Spinal cord (tissue), 10 donors: Measurements from ENCODE around the gene NXPE3. TPM values are rescaled to one million over a fixed set of nuclear protein-coding genes. Genes with fewer than 3 reads are reported as not detected.

Source experiments
- DNase-seq, 6 donors: peaks; one replicate each; pipeline versions ENCODE4 v3.0.0 to v3.0.0-alpha.2; 2013 to 2015; ENCODE audit warnings: low spot score in 6 of 6, low read depth in 4 of 6
- H3K27ac ChIP-seq: one replicate; pipeline ENCODE4 v1.5.1; 2013; ENCODE audit warnings: low read depth, low read length, control low read depth
- H3K27me3 ChIP-seq: one replicate; pipeline ENCODE4 v1.6.1; 2013; ENCODE audit warnings: low read length; ENCODE audit not compliant: control insufficient read depth, insufficient read depth
- H3K36me3 ChIP-seq: one replicate; pipeline ENCODE4 v1.6.1; 2013; ENCODE audit warnings: low read length; ENCODE audit not compliant: control insufficient read depth, insufficient read depth
- H3K4me1 ChIP-seq: one replicate; pipeline ENCODE4 v1.6.1; 2013; ENCODE audit warnings: low read length; ENCODE audit not compliant: control insufficient read depth, insufficient read depth
- H3K4me3 ChIP-seq: one replicate; pipeline ENCODE4 v1.5.1; 2013; ENCODE audit warnings: low read depth, low read length, control low read depth
- H3K9me3 ChIP-seq: one replicate; pipeline ENCODE4 v1.6.1; 2013; ENCODE audit warnings: low read length; ENCODE audit not compliant: control insufficient read depth, insufficient read depth
- WGBS: methylation state at CpG from one replicate; pipeline ENCODE4 v1.1.5; 2013; ENCODE audit warnings: missing lambda C conversion rate; ENCODE audit not compliant: insufficient coverage; 5-methylcytosine and 5-hydroxymethylcytosine counted together
- polyA plus RNA-seq, 2 donors: library from polyadenylated mRNA; unstranded; fragments of 120-200 nt; gene quantifications; one replicate each; pipeline ENCODE4 v1.2.1, GENCODE V29; 2013; ENCODE audit not compliant: insufficient read length in 2 of 2
- total RNA-seq, 2 donors: library from RNA; depleted of rRNA in 1 of 2; stranded (reverse); fragments of 120-200 nt in 1 of 2; fragments of >200 nt in 1 of 2; gene quantifications; one replicate each; pipeline versions ENCODE4 v1.2.3 to v1.2.4, GENCODE V29; 2013 to 2014
- donor health status: healthy.

NXPE3 gene
- total and polyA plus RNA-seq, 4 donors = 8.9 to 23.0 (median 20.3) TPM

DNA sequence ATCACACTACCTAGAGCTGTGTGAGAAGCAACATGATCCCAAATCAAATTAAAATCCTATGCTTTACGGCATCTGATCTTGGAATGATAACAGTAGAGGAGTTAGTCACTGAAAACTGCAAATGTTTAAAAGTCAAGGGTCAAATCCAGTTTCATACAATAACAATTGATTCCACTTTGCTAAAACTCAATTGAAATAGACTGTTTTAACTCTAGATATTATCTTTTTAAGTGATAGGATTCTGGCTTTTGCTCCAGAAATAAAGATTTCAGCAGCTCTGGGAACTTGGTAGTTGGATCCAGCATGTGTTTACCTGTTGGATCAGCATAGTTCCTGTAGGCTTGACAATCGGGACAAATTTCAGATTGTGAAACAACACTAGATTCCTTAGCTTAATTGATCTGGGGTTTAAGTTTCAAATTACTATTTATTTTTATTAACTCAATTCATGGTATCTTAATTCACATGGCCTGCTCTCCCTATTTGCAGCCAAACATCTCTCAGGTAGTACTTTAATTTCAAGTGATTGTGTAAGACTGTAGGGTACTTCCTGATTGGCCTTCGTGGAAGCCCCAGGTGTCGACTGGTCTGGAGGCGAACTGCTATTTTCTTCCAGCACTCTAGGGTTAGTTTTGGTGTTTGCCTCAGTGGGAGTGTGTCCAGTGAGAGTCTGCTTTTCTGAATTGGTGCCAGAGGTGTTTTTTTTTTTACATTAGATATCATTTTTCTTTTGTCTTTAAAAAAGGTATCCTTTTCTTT, 86.9 kb downstream of the NXPE3 start:
- Histone ChIP-seq H3K27me3 (no peaks in the 10 kb centered on the region), H3K4me3 (no peak overlapping the region), H3K27ac (no peak overlapping the region), H3K4me1 (no peaks in the 10 kb centered on the region), H3K9me3 (no peaks in the 10 kb centered on the region), H3K36me3 (no peaks in the 10 kb centered on the region)
- no peak for DNase-seq
- no CpG with 5 or more reads among the region's 5 CpGs for WGBS

GRCh38 chr3:101867511-101867910, 88.5 kb downstream of the NXPE3 start:
- Histone ChIP-seq H3K27me3 (no peaks in the 10 kb centered on the region), H3K4me1 (no peaks in the 10 kb centered on the region), H3K4me3 (no peak overlapping the region), H3K27ac (no peak overlapping the region), H3K9me3 (no peaks in the 10 kb centered on the region), H3K36me3 (no peaks in the 10 kb centered on the region)
- DNase-seq = no peak

DNA sequence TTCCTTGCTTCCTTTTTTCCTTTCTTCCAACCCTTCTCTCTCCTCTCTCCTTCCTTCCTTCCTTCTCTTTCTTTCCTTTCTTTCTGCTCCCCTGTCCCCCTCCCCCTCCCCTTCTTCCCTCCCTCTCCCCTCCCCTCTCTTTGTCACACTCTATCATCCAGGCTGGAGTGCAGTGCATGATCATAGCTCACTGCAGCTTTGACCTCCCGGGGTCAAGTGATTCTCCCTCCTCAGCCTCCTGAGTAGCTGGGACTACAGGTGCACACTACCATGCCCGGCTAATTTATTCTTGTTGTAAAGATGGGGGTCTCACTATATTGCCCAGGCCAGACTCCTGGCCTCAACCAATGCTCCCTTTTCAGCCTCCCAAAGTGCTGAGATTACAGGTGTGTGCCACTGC, 89.0 kb downstream of the NXPE3 start:
- Histone ChIP-seq H3K36me3 (no peaks in the 10 kb centered on the region), H3K9me3 (no peaks in the 10 kb centered on the region), H3K27me3 (no peaks in the 10 kb centered on the region), H3K4me3 (no peak overlapping the region), H3K4me1 (no peaks in the 10 kb centered on the region), H3K27ac (no peak overlapping the region)
- no peak for DNase-seq
- 100% methylated on average over 1 of the region's 2 CpGs for whole genome bisulfite sequencing

DNA sequence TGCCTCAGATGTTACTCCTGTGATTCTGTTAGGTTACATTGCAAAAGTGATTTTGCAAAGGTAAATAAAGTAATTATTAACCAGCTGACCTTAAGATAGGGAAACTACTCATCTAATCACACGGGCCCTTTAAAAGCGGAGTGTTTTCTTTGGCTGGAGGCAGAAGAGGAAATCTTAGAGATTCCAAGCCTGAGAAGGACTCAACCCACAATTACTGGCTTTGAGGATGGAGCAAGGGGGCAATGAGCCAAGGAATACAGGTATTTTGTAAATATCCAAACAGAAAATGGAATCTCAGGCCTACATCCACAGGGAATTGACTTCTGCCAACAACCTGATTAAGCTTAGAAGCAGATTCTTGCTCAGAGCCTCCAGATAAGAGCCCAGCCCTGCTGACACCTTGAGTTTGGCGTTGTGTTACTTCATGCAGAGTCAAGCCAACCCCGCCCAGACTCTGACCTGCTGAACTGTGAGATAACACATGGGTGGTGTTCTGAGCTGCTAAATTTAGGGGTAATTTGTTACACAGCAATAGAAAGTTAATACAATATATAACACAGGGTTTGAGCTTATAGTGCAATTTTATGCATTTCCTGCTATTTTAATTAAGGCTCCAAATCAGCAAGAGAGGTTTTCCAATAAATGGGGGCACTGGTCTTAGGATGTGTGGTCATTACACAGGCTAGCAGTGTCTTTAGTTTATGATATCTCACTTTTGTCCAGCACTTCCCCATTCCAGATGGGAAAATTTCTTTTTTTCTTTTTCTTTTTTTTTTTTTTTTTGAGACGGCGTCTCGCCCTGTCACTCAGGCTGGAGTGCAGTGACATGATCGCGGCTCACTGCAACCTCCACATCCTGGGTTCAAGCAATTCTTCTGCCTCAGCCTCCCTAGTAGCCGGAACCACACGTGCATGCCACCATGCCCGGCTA, 89.8 kb downstream of the NXPE3 start:
- H3K9me3 ChIP-seq = no peaks in the 10 kb centered on the region
- H3K36me3 ChIP-seq = no peaks in the 10 kb centered on the region
- H3K4me1 ChIP-seq = no peaks in the 10 kb centered on the region
- DNase-seq = peak in 1 of 6 donors; percentile 31
- H3K4me3 ChIP-seq = no peak overlapping the region
- H3K27ac ChIP-seq = no peak overlapping the region
- H3K27me3 ChIP-seq = no peaks in the 10 kb centered on the region
- WGBS = 100% methylated on average over 2 of the region's 12 CpGs

GRCh38 chr3:101870138-101870537, 91.1 kb downstream of the NXPE3 start:
- Histone ChIP-seq H3K36me3 (no peaks in the 10 kb centered on the region), H3K27ac (no peak overlapping the region), H3K9me3 (no peaks in the 10 kb centered on the region), H3K27me3 (no peaks in the 10 kb centered on the region), H3K4me1 (no peaks in the 10 kb centered on the region), H3K4me3 (no peak overlapping the region)
- no CpG with 5 or more reads among the region's 5 CpGs for WGBS
- no peak for DNase-seq

DNA sequence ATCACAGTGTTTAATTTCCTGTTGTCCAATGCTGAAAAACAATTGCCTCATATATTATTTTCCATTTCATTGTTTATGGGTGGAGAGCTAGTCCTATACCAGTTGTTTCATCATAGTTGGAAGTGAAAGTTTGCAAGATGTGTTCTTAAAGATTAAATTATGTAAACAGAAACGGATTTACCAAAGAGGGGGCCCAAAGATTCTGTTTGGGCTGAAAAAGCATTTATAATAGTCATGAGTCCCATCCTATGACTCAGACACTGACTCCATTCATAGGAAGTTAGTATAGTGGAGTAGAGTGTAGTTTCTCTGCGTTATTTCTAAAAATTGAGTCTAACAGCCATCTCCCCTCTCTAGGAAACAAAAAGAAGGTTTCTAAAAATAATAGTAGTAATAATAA, 94.6 kb downstream of the NXPE3 start:
- no peak for DNase-seq
- WGBS = no CpG with 5 or more reads among the region's 2 CpGs
- no peak overlapping the region for H3K4me3 ChIP-seq

GRCh38 chr3:101876142-101876541, 97.1 kb downstream of the NXPE3 start:
- no peaks in the 10 kb centered on the region for H3K36me3 ChIP-seq
- DNase-seq = no peak
- no peaks in the 10 kb centered on the region for H3K27me3 ChIP-seq
- H3K4me1 ChIP-seq = no peaks in the 10 kb centered on the region
- no peak overlapping the region for H3K4me3 ChIP-seq
- no peak overlapping the region for H3K27ac ChIP-seq
- no peaks in the 10 kb centered on the region for H3K9me3 ChIP-seq
- 91% methylated on average over 6 of the region's 8 CpGs for WGBS

More for the DNA sequence above, 94.6 kb downstream of the NXPE3 start:
- Histone ChIP-seq H3K27ac (no peak overlapping the region), H3K9me3 (no peaks in the 10 kb centered on the region), H3K4me1 (no peaks in the 10 kb centered on the region), H3K36me3 (no peaks in the 10 kb centered on the region), H3K27me3 (no peaks in the 10 kb centered on the region)

Other genes starting within 250 kb of the NXPE3 start
- 10 to 100 TPM; 23.9 to 43.4 TPM for gene TRMT10C, start 217.3 kb upstream of the NXPE3 start, total RNA-seq
- 10 to 100 TPM; 21.4 to 31.6 TPM for gene TRMT10C, start 217.3 kb upstream of the NXPE3 start, polyA plus RNA-seq
- gene PCNP, start 205.0 kb upstream of the NXPE3 start, total RNA-seq = 100 to 1,000 TPM in 1 of 2 donors, 10 to 100 TPM in 1; 81.1 to 190 TPM
- 100 to 1,000 TPM; 140 to 177 TPM for gene PCNP, start 205.0 kb upstream of the NXPE3 start, polyA plus RNA-seq
- 10 to 100 TPM; 24.2 to 39.2 TPM for gene ZBTB11, start 102.1 kb upstream of the NXPE3 start, total RNA-seq
- 10 to 100 TPM; 17.7 to 19.1 TPM for gene ZBTB11, start 102.1 kb upstream of the NXPE3 start, polyA plus RNA-seq
- gene RPL24, start 92.5 kb upstream of the NXPE3 start, total RNA-seq = 1,000 to 10,000 TPM; 1,390 to 1,776 TPM
- gene RPL24, start 92.5 kb upstream of the NXPE3 start, polyA plus RNA-seq = 1,000 to 10,000 TPM in 1 of 2 donors, 100 to 1,000 TPM in 1; 934 to 1,015 TPM
- 10 to 100 TPM; 31.6 to 52.0 TPM for gene CEP97, start 54.6 kb upstream of the NXPE3 start, total RNA-seq
- 10 to 100 TPM; 19.2 to 20.7 TPM for gene CEP97, start 54.6 kb upstream of the NXPE3 start, polyA plus RNA-seq
- gene NFKBIZ, start 70.3 kb downstream of the NXPE3 start, total RNA-seq = 10 to 100 TPM; 10.9 to 12.3 TPM
- gene NFKBIZ, start 70.3 kb downstream of the NXPE3 start, polyA plus RNA-seq = 1 to 10 TPM; 4.1 to 5.5 TPM